Measurements from ENCODE around the gene FAAP100. TPM values are rescaled to one million over a fixed set of nuclear protein-coding genes. Genes with fewer than 3 reads are reported as not detected.
A peak's percentile ranks its signal among the peaks of the same experiment; 100 is the strongest.

FAAP100 gene
- total and polyA plus RNA-seq, 3 donors from 2014 or later: 17.6 to 45.8 (median 42.6) TPM

DNA sequence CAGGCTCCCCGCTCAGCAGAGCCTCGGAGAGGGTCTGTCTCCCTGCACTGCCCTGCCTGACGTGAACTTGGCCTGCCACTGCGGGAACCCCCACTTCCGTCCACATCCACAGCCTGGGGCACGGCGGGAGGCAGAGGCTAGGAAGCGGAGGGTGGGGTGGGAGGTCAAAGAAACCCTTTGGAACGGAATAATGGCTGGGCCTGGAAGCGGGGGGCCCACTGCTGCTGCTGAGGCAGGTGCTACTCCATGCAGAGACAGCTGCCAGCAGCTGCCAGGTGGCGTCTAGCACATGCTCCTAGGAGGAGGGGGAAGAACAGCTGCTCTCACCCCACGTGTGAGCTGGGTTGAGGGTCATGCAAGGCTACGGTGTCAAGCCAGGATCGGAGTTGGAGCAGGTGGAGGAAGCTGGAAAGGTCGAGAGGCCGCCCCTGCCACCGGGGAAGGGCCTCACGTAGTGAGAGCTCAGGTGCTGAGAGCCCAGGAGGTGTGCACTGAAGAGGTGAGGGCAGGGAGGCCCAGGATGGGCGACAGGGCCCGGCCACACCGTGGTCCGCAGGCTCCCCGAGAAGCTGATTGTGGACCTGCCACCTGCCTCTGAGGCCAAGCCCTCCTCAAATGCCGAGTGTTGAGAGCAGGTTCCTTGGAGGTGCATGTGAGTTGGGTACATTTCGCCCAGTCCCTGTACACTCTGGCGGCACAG, 14.1 kb downstream of the FAAP100 start:
- intact Hi-C loops (cut with DNase I; ENCODE audit: low total_unique reads): no loop called here
- TF ChIP-seq CTCF (IDR thresholded peaks at IDR 0.05) (no peak), POLR2A (IDR thresholded peaks at IDR 0.05) (no peak)
- no peak overlapping the region for H3K4me3 ChIP-seq
- no peaks in the 10 kb centered on the region for H3K27me3 ChIP-seq
- 70 to 78% methylated on average over 13 to 22 of the region's 26 CpGs for WGBS, 2 donors
- no peak overlapping the region for H3K27ac ChIP-seq
- H3K4me1 ChIP-seq: peaks cover 6% of the 10 kb centered on the region
- H3K9me3 ChIP-seq: no peaks in the 10 kb centered on the region
- no peak for DNase-seq
- H3K36me3 ChIP-seq (ENCODE audit: low read depth, missing control alignments): no peaks in the 10 kb centered on the region

DNA sequence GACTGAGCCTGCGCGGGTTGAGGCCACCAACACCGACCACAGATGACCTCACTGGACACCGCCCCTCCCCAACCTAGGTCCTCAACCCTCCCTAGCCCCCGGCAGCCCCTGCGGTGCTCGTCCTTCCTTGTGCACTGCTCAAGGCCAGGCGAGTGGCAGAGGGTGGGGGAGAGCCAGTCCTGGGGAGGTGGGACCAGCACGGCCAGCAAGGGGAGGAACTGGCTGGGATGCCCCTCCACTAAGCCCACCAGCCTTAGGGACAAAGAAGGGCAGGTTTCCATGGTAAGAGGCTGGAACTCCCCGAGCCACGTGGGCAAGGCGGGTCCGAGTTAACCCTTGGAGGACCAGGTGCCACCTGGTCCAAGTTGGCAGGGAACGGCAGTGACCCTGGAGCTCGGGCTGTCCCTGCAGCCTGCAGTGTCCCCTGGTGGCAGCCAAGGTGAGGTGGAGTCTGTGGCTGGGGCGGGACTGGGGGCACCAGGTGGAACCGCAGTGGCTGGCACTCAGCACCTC, 14.8 kb downstream of the FAAP100 start:
- no peaks in the 10 kb centered on the region for H3K27me3 ChIP-seq
- WGBS, 2 donors: 20 to 50% methylated on average over 10 to 16 of the region's 17 CpGs
- no peaks in the 10 kb centered on the region for H3K9me3 ChIP-seq
- H3K4me1 ChIP-seq: peaks cover 6% of the 10 kb centered on the region
- H3K4me3 ChIP-seq: no peak overlapping the region
- no peaks in the 10 kb centered on the region for H3K36me3 ChIP-seq (ENCODE audit: low read depth, missing control alignments)
- no peak for TF ChIP-seq POLR2A (IDR thresholded peaks at IDR 0.05)
- peak; percentile 50 to 53 (median 53) for TF ChIP-seq CTCF (IDR thresholded peaks at IDR 0.05)
- intact Hi-C loops (cut with DNase I; ENCODE audit: low total_unique reads): no loop called here
- no peak overlapping the region for H3K27ac ChIP-seq
- DNase-seq: peak; percentile 43

GRCh38 chr17:81536299-81537290, 15.6 kb downstream of the FAAP100 start:
- H3K27ac ChIP-seq: no peak overlapping the region
- no peak for TF ChIP-seq CTCF (IDR thresholded peaks at IDR 0.05)
- DNase-seq: no peak
- no peak overlapping the region for H3K4me3 ChIP-seq
- no peaks in the 10 kb centered on the region for H3K9me3 ChIP-seq
- no peaks in the 10 kb centered on the region for H3K36me3 ChIP-seq (ENCODE audit: low read depth, missing control alignments)
- intact Hi-C loops (cut with DNase I; ENCODE audit: low total_unique reads): no loop called here
- no peaks in the 10 kb centered on the region for H3K27me3 ChIP-seq
- 10% methylated on average over 81 of the region's 89 CpGs; no CpG with 5 or more reads in 1 of the 2 donors for WGBS, 2 donors
- peaks cover 6% of the 10 kb centered on the region for H3K4me1 ChIP-seq

DNA sequence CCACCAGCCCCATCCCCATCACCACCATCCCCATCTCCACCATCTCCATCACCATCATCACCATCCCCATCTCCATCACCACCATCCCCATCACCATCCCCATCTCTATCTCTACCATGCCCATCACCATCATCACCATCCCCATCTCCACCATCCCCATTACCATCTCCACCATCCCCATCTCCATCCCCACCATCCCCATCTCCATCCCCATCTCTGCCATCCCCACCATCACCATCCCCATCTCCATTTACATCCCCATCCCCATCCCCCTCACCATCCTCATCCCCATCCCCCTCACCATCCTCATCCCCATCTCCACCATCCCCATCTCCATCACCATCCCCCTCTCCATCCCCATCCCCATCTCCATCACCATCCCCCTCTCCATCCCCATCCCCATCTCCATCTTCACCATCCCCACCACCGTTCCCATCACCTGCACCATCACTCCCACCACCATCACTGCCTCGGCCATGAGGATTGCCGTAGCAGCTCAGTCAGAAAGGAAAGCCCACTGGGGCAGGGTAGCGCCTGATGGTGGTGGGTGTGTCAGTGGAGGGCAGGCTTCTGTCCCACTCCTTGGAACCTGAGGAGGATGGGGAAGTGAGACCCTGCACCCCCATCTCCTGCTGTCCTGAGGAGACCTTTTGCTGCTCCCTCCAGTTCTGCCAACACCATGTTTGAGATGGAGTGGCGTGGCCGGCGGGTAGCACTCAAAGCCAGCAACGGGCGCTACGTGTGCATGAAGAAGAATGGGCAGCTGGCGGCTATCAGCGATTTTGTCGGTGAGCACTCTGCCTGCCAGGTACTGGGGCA, 16.5 kb downstream of the FAAP100 start:
- 74 to 82% methylated on average over 10 to 13 of the region's 13 CpGs for WGBS, 2 donors
- Histone ChIP-seq H3K9me3 (no peaks in the 10 kb centered on the region), H3K27ac (no peak overlapping the region), H3K36me3 (ENCODE audit: low read depth, missing control alignments) (no peaks in the 10 kb centered on the region), H3K4me3 (no peak overlapping the region), H3K4me1 (peaks cover 6% of the 10 kb centered on the region), H3K27me3 (no peaks in the 10 kb centered on the region)
- no peak for TF ChIP-seq CTCF (IDR thresholded peaks at IDR 0.05)
- TF ChIP-seq POLR2A (IDR thresholded peaks at IDR 0.05): no peak
- no peak for DNase-seq
- intact Hi-C loops (cut with DNase I; ENCODE audit: low total_unique reads): no loop called here
